Gastroesophageal sphincter (tissue), 3 donors: ENCODE results near the gene ADAMTS17.

Source experiments
- POLR2AphosphoS5 ChIP-seq: sonication (generic); formaldehyde crosslinking; IDR thresholded peaks from one replicate; pipeline ENCODE4 v1.6.1; 2017; ENCODE audit warnings: antibody characterized with exemption
- TF ChIP-seq, protein P1 (sequence below), 4 experiments: fragments of 200-600 bp in 2 of 4; fragments of 450-650 bp in 2 of 4; sonication (generic) in 1 of 4; IDR thresholded peaks; one replicate each; pipeline ENCODE4 v1.5.1; 2017 to 2019; ENCODE audit warnings: antibody characterized with exemption in 4 of 4, mild to moderate bottlenecking in 2 of 4, moderate library complexity in 2 of 4

DNA sequence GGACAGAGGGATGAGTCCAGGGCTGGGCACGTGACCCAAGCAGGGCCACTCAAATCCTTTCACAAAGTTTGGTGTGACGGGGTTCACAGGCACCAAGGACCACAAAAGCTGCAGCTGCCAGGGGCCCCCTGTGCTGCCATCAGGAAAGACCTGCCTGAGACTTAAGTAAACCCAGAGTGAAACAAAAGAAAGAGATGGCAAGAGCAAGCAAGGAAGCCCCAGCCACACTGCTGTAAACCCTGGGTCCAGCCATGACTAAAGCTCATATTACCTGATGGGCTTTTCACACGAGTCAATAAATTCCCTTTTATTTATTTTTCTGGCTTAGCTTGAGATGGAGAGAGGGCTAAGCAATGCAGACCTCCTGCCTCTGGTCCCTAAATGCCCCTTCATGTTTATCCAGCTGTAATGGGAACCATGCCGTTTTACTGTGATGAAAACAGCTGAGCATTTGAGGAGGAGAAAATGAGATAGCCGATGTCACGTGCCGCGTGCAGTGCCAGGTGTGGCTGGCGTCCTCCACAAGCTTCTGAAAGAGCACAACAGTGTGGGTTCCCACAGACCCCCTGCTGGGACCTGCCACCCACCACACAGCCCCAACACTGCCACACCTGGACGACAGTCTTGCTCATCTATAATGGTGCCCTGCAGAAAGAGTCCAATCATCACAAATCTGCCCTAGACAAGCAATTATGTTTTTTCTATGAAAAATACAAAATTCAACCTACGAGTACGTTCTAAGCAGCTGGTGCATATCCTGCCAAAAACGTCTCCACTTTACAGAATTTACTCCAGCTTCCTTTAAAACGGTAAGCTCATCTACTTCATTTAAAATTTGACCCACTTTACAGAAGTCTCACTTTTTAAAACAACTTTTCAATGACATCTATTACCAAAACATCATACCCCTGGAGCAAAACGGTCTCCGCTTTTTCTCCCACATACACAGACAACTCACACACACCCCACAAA is 34.2 kb downstream of the ADAMTS17 start:
- TF ChIP-seq, protein P1, sequence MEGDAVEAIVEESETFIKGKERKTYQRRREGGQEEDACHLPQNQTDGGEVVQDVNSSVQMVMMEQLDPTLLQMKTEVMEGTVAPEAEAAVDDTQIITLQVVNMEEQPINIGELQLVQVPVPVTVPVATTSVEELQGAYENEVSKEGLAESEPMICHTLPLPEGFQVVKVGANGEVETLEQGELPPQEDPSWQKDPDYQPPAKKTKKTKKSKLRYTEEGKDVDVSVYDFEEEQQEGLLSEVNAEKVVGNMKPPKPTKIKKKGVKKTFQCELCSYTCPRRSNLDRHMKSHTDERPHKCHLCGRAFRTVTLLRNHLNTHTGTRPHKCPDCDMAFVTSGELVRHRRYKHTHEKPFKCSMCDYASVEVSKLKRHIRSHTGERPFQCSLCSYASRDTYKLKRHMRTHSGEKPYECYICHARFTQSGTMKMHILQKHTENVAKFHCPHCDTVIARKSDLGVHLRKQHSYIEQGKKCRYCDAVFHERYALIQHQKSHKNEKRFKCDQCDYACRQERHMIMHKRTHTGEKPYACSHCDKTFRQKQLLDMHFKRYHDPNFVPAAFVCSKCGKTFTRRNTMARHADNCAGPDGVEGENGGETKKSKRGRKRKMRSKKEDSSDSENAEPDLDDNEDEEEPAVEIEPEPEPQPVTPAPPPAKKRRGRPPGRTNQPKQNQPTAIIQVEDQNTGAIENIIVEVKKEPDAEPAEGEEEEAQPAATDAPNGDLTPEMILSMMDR (IDR thresholded peaks at IDR 0.05): peak in 1 of 4 experiments; percentile 5
- no peak for TF ChIP-seq POLR2AphosphoS5
